Caco-2 (cell line): ENCODE data around the gene GSK3A. TPM values are rescaled to one million over a fixed set of nuclear protein-coding genes. Genes with fewer than 3 reads are reported as not detected.
A peak's percentile ranks its signal among the peaks of the same experiment; 100 is the strongest.

Source experiments
- BruUV-seq: library from RNA; stranded (reverse); fragments of 400-500 nt; replicated peaks from 2 replicates; lab custom pipeline; 2021; lab: Mats Ljungman, UMichigan
- CTCF ChIA-PET: fragments of 300-600 bp; sonication (Branson Sonifier 250); formaldehyde crosslinking; loops from one replicate; lab custom pipeline; 2022; ENCODE audit warnings: antibody characterized with exemption; lab: Charles Lee
- POLR2A ChIA-PET: fragments of 300-600 bp; sonication (Branson Sonifier 250); formaldehyde crosslinking; loops from one replicate; lab custom pipeline; 2022; ENCODE audit warnings: antibody characterized with exemption; lab: Charles Lee
- DNase-seq, 2 experiments: peaks; one replicate each; pipeline versions ENCODE4 v3.0.0 to v3.0.0-alpha.2; 2020 to 2022
- H3K27me3 ChIP-seq: replicated peaks from 2 replicates; pipeline ENCODE4 v1.6.0; 2011; ENCODE audit warnings: low read length; ENCODE audit not compliant: control insufficient read depth, insufficient read depth
- H3K36me3 ChIP-seq: 2 replicates; pipeline ENCODE4 v1.5.1; 2011; ENCODE audit warnings: low read length; ENCODE audit not compliant: control insufficient read depth, insufficient read depth
- H3K4me1 ChIP-seq: fragments of 250-450 bp; sonication (Bioruptor Pico); 2 replicates; pipeline ENCODE4 v1.5.1; 2020; ENCODE audit warnings: mild to moderate bottlenecking
- H3K4me3 ChIP-seq: 2 replicates; pipeline ENCODE4 v1.5.1; 2011; ENCODE audit warnings: low read depth, mild to moderate bottlenecking, control low read depth, low read length
- H3K9me3 ChIP-seq: fragments of 250-450 bp; sonication (Bioruptor Pico); 2 replicates; pipeline ENCODE4 v1.5.1; 2020; ENCODE audit warnings: mild to moderate bottlenecking, moderate library complexity
- H3K27ac Mint-ChIP-seq: one replicate; pipeline ENCODE4 v1.8.0; 2022; ENCODE audit warnings: mixed read lengths; ENCODE audit not compliant: unreplicated experiment
- H3K27me3 Mint-ChIP-seq: one replicate; pipeline ENCODE4 v1.8.0; 2022; ENCODE audit warnings: mixed read lengths; ENCODE audit not compliant: insufficient read depth, unreplicated experiment
- H3K36me3 Mint-ChIP-seq: one replicate; pipeline ENCODE4 v1.8.0; 2022; ENCODE audit warnings: mild to moderate bottlenecking, mixed read lengths; ENCODE audit not compliant: insufficient read depth, unreplicated experiment
- H3K4me1 Mint-ChIP-seq: one replicate; pipeline ENCODE4 v1.8.0; 2022; ENCODE audit warnings: low read depth, mixed read lengths; ENCODE audit not compliant: unreplicated experiment
- H3K4me3 Mint-ChIP-seq: one replicate; pipeline ENCODE4 v1.8.0; 2022; ENCODE audit warnings: mild to moderate bottlenecking, moderate library complexity, mixed read lengths; ENCODE audit not compliant: unreplicated experiment
- H3K9me3 Mint-ChIP-seq: one replicate; pipeline ENCODE4 v1.8.0; 2022; ENCODE audit warnings: mixed read lengths; ENCODE audit not compliant: unreplicated experiment
- intact Hi-C: fragments of 100-400 bp; cut with micrococcal nuclease; formaldehyde crosslinking; loops from one replicate; pipeline ENCODE4 v1.10.0; 2022; ENCODE audit not compliant: unreplicated experiment
- total RNA-seq: library from RNA; stranded (reverse); gene quantifications from 2 replicates; pipeline ENCODE4 v1.2.3, GENCODE V29; 2022
- TF ChIP-seq, protein P1 (sequence below), 2 experiments: fragments of 200-600 bp in 1 of 2; IDR thresholded peaks; 1 replicate in 1 of 2; 2 replicates in 1 of 2; pipeline versions ENCODE4 v1.5.1 to v1.8.0; 2011 to 2022; ENCODE audit warnings: antibody characterized with exemption in 1 of 2, control low read depth in 1 of 2, inconsistent platforms in 1 of 2, low read depth in 1 of 2, low read length in 1 of 2, mild to moderate bottlenecking in 1 of 2, moderate library complexity in 1 of 2; ENCODE audit not compliant: insufficient read depth in 1 of 2, severe bottlenecking in 1 of 2, unreplicated experiment in 1 of 2

Gene GSK3A
- total RNA-seq, 1 experiment from 2014 or later: 59.6 TPM

GRCh38 chr19:42184401-42184861 lies 58.0 kb downstream of the GSK3A start:
- CTCF ChIA-PET: interaction anchor here (0.6 kb wide), 1 partner anchor 359 kb away, joined by 3 read pairs; no protein-coding TSS in a partner anchor
- no TSS peak for BruUV-seq
- intact Hi-C loops: loop anchor here (1.0 kb wide), 1 partner anchor 51 kb away; no protein-coding TSS in a partner anchor
- Mint-ChIP-seq H3K36me3 (no peaks in the 10 kb centered on the region), H3K4me1 (no peaks in the 10 kb centered on the region), H3K27me3 (peaks cover 10% of the 10 kb centered on the region), H3K9me3 (no peaks in the 10 kb centered on the region), H3K4me3 (no peak overlapping the region), H3K27ac (no peak overlapping the region)
- H3K27me3 ChIP-seq: no peaks in the 10 kb centered on the region; the same call in none of the 2 replicates
- DNase-seq: peak; percentile 77 to 84
- no peaks in the 10 kb centered on the region for H3K4me1 ChIP-seq
- no peaks in the 10 kb centered on the region for H3K36me3 ChIP-seq
- no peak overlapping the region for H3K4me3 ChIP-seq
- H3K9me3 ChIP-seq: no peaks in the 10 kb centered on the region
- POLR2A ChIA-PET: interaction anchor here (0.6 kb wide), 1 partner anchor 51 kb away, joined by 3 read pairs; no protein-coding TSS in a partner anchor
- TF ChIP-seq, protein P1, sequence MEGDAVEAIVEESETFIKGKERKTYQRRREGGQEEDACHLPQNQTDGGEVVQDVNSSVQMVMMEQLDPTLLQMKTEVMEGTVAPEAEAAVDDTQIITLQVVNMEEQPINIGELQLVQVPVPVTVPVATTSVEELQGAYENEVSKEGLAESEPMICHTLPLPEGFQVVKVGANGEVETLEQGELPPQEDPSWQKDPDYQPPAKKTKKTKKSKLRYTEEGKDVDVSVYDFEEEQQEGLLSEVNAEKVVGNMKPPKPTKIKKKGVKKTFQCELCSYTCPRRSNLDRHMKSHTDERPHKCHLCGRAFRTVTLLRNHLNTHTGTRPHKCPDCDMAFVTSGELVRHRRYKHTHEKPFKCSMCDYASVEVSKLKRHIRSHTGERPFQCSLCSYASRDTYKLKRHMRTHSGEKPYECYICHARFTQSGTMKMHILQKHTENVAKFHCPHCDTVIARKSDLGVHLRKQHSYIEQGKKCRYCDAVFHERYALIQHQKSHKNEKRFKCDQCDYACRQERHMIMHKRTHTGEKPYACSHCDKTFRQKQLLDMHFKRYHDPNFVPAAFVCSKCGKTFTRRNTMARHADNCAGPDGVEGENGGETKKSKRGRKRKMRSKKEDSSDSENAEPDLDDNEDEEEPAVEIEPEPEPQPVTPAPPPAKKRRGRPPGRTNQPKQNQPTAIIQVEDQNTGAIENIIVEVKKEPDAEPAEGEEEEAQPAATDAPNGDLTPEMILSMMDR (IDR thresholded peaks at IDR 0.05; ENCODE audit: insufficient read depth in 1 of 2, low read depth in 1 of 2, low read length in 1 of 2, severe bottlenecking in 1 of 2, unreplicated experiment in 1 of 2): peak; percentile 91 to 93

Other genes with a start within 250 kb of the GSK3A start
- 0.54 and 0.84 TPM in 2 replicates for gene ATP1A3, start 248.4 kb downstream of the GSK3A start, total RNA-seq
- 0.30 and 0.48 TPM in 2 replicates for gene GRIK5, start 172.4 kb downstream of the GSK3A start, total RNA-seq
- gene ZNF574, start 166.4 kb downstream of the GSK3A start, total RNA-seq: 22.4 and 22.7 TPM in 2 replicates
- 0.95 and 1.5 TPM in 2 replicates for gene POU2F2, start 110.2 kb downstream of the GSK3A start, total RNA-seq
- gene DEDD2, start 24.9 kb downstream of the GSK3A start, total RNA-seq: 31.2 and 31.4 TPM in 2 replicates
- gene ZNF526, start 22.3 kb downstream of the GSK3A start, total RNA-seq: 19.4 and 22.6 TPM in 2 replicates
- 134 and 149 TPM in 2 replicates for gene ERF, start 12.5 kb upstream of the GSK3A start, total RNA-seq
- gene CIC, start 26.6 kb upstream of the GSK3A start, total RNA-seq: 44.8 and 47.8 TPM in 2 replicates
- 2.8 and 2.9 TPM in 2 replicates for gene PRR19, start 59.5 kb upstream of the GSK3A start, total RNA-seq
- 94.0 and 103 TPM in 2 replicates for gene PAFAH1B3, start 60.0 kb upstream of the GSK3A start, total RNA-seq
- gene TMEM145, start 70.7 kb upstream of the GSK3A start, total RNA-seq: 2.2 and 2.5 TPM in 2 replicates
- gene MEGF8, start 83.0 kb upstream of the GSK3A start, total RNA-seq: 17.9 and 19.3 TPM in 2 replicates
- 4.1 and 5.3 TPM in 2 replicates for gene CNFN, start 147.7 kb upstream of the GSK3A start, total RNA-seq
- 20.0 and 21.7 TPM in 2 replicates for gene LIPE, start 184.8 kb upstream of the GSK3A start, total RNA-seq
- gene CXCL17, start 200.3 kb upstream of the GSK3A start, total RNA-seq: 1.1 and 1.3 TPM in 2 replicates